Epithelial cell of prostate (primary cell): ENCODE data around the gene CACNA1H.

Experiments
- DNase-seq: peaks from one replicate; pipeline ENCODE4 v3.0.0-alpha.2; 2011; ENCODE audit warnings: low read depth, low spot score
- H3K27ac ChIP-seq: fragments of 450-650 bp; 2 replicates; pipeline ENCODE4 v1.5.1; 2017; ENCODE audit warnings: mild to moderate bottlenecking

CACNA1H gene

DNA sequence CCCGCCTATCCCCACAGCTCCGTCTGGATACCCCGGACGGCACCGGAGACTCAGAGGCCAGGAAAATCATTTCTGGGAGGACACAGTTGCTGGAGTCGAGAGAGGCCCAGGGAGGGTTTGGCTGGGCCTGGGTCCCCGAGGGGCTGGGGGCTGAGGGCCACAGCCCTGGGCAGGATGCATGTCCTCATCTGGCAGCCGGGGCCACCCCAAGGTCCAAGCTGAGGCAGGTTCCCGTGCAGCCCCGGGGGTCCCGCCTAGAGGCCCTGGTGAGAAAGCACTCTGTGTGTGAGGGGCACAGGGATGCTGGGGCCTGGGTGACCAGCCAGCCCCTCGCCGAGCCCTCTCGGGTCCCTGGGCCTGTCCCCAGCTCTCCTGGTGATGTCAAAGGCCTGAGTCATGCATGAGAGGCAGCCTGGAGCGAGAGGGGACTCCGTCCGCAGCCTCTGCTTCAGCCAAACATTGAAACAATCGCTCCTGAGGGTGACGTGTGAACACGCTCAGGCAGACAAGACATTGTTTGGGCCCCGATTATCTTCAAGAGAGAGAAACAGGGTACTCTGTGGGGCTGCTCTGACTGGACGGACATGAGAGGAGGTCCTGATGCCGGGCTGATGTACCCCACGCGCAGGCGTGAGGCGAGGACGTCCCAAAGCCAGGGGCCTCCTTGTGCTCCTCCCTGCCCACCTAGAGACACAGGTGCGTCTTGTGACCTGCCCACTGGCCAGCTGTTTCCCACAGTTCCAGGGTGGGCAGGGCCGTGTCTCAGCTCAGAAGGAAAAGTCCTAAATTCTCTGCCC, 31.1 kb upstream of the CACNA1H start:
- no peak for DNase-seq
- no peak overlapping the region for H3K27ac ChIP-seq

DNA sequence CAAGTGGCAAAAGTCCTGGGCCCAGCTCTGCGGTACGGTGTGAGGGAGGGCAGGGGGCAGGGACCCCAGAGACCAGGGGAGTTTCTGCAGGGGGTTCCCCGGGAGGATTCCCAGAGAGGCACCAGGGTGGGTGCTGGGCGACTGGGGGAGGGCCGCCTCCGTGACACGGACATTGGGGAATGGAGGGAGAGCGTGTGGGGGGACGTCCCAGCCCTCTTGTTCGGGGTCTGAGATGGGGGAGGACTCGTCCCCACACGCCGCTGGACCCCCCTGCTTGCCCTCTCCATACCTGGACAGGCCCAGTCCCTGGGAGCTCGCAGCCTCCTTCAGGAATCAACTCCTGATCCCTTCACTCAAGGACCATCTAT, 30.5 kb upstream of the CACNA1H start:
- DNase-seq: no peak

GRCh38 chr16:1123525-1124230, 29.2 kb upstream of the CACNA1H start:
- H3K27ac ChIP-seq: no peak overlapping the region
- no peak for DNase-seq

More for the DNA sequence above, 30.5 kb upstream of the CACNA1H start:
- no peak overlapping the region for H3K27ac ChIP-seq

DNA sequence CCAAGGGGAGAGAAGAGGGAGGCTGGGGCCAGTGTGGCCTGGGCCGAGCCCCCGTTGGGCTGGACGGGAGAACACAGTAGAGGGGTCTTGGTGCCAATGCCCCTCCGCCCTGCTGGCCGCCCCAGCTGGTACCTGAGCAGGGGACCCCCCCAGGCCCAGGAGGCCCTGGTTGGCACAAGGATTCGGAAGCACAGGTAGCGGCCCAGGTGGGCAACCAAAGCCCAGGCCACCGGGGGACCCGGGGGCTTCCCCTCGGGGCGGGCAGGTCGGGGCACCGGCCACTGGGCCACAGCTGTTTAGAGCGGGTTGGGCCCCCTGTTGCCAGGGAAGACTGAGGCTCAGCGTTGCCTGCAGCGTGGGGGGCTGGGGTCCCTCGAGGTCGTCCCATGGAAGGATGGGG, 28.6 kb upstream of the CACNA1H start:
- no peak overlapping the region for H3K27ac ChIP-seq
- no peak for DNase-seq

DNA sequence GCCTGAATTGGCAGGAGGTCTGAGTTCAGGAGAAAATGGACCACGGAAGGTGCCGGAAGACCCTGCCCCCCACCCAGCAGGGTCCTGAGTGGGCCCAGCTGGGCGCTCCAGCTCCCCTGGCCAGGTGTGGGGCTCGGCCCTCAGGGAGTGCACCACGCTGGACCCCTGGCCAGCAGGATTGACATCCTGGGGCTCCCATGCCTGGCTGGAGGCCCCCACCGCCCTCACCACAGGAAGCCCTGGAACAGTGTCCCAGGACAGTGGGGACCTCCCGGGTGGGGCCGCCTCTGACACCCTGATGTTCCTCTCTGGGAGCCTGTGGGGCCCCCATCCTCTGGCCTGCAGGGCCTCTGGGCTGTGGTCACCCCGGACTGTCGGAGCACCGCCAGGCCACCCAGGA, 28.1 kb upstream of the CACNA1H start:
- H3K27ac ChIP-seq: no peak overlapping the region
- no peak for DNase-seq

GRCh38 chr16:1125471-1125870, 27.4 kb upstream of the CACNA1H start:
- no peak for DNase-seq
- H3K27ac ChIP-seq: no peak overlapping the region

DNA sequence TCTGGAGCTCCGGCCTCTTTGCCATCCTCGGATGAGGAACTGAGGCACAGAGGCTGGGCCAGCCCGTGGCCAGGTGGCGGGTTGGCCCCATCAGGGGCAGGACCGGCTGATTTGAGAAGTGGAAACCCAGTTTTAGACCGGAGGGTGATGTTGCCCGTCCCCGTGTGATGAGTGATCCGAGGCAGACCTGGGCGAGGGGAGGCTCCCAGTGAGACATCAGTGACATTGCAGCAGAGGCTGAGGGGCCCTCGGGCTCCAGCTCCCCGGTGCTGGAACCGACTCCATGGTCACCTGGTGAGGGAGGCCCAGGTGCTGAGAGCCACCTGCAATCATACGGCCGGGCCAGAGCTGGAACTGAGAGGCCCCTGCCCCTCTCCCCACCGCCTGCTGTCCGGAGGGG, 26.9 kb upstream of the CACNA1H start:
- DNase-seq: no peak
- no peak overlapping the region for H3K27ac ChIP-seq

- DNase-seq: no peak
Measured at GRCh38 chr16:1126586-1126985, 26.3 kb upstream of the CACNA1H start.

GRCh38 chr16:1127101-1127500, 25.8 kb upstream of the CACNA1H start:
- no peak for DNase-seq
- no peak overlapping the region for H3K27ac ChIP-seq

More at GRCh38 chr16:1126586-1126985, 26.3 kb upstream of the CACNA1H start:
- no peak overlapping the region for H3K27ac ChIP-seq

GRCh38 chr16:1127971-1128715, 24.8 kb upstream of the CACNA1H start:
- H3K27ac ChIP-seq: no peak overlapping the region
- DNase-seq: no peak

DNA sequence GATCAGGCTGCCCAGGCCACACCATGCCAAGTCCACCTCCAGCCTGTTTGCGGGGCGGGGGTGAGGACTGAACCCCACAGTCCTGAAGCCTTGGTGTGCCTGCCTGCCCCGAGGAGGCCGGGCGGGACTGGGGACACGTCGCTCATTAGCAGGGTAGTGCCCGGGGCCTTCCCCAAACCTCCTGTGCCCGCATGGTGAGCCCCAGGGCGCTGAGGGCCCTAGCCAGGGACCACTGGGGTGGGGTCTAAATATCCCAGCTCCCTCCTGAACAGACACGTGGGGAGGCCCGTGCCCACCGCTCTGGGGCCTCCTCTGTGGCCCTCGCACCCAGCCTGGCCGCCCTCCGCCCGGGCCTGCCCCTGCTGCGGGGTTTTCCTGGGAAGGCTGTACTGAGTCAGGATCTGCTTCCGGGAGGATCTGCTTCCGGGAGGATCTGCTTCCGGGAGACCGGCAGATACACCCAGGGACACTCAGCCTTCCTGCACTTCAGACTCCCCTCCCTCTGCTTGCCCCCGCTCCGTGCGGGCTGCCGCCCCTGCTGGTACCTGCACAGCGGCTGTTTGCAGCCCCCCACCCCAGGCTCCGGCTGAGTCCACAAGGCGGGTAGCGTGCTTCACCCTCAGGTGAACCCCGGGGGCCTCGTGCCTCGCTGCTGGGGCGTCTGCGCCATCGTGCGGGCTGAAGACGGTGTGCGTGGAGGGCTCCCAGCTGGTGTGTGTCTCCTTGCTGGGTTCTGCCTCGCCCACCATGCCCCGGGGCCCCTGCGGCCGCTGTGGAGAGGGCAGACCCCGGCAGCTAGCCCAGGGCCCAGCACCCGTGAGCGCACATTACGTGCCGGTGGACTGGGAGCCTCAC, 23.6 kb upstream of the CACNA1H start:
- DNase-seq: no peak
- H3K27ac ChIP-seq: no peak overlapping the region

DNA sequence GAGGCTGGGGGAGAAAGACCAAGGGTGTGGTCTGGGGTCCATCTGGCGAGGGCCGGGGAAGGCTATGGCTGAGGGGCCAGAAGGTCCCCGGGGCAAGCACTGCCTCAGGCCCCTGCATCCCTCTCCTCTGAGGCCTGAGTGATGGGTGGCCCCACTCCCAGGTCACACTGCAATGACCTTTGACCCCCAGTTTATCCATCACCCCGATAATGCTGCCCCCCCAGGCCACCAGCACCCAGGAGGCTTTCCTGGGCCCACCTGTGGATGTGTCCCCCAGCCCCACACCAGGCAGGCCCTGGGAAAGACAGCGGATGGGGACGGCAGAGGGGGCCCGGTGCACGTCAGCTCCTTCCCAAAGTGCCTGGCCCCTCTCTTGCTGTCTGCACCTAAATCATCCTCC, 22.5 kb upstream of the CACNA1H start:
- H3K27ac ChIP-seq: no peak overlapping the region
- DNase-seq: no peak

GRCh38 chr16:1131378-1131994, 21.4 kb upstream of the CACNA1H start:
- no peak overlapping the region for H3K27ac ChIP-seq
- no peak for DNase-seq

DNA sequence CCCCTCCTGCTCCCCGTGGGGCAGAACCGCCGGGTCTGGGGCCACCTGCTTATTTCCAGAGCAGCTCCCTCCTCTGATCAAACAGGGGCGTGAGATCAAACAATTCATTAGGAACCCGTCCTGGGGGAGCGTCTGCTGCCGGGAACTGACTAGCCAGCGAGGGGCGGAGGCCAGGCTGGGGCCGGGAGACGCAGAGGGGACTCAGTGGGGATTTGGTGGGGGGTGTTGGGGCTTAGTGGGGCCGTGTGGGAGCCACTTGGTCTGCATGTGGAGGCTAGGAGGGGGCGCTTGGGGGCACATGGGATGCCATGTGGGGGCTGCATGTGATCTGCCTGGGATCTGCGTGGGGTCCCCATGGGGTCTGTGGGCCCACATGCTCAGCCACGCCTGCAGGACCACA, 20.5 kb upstream of the CACNA1H start:
- no peak for DNase-seq
- H3K27ac ChIP-seq: no peak overlapping the region

DNA sequence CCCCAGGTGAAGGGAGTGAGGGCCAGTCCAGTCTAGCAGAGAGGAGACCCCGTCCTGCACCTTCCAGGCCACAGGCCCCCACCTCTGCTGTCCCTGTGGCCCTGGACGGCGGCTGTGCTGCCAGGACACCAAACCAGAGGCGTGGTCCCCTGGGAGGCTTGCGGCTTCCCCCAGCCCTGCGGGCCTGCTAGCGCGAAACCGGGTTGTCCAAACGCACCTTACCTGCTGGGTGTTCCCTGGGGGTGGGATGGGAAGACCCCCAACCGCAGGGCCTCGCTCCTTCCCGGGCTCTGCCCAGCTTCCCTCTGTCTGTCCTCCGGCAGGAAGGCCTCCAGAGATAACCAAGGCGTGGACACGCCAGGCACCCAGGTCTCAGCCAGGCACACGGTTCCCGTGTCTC, 19.6 kb upstream of the CACNA1H start:
- no peak overlapping the region for H3K27ac ChIP-seq
- DNase-seq: no peak

DNA sequence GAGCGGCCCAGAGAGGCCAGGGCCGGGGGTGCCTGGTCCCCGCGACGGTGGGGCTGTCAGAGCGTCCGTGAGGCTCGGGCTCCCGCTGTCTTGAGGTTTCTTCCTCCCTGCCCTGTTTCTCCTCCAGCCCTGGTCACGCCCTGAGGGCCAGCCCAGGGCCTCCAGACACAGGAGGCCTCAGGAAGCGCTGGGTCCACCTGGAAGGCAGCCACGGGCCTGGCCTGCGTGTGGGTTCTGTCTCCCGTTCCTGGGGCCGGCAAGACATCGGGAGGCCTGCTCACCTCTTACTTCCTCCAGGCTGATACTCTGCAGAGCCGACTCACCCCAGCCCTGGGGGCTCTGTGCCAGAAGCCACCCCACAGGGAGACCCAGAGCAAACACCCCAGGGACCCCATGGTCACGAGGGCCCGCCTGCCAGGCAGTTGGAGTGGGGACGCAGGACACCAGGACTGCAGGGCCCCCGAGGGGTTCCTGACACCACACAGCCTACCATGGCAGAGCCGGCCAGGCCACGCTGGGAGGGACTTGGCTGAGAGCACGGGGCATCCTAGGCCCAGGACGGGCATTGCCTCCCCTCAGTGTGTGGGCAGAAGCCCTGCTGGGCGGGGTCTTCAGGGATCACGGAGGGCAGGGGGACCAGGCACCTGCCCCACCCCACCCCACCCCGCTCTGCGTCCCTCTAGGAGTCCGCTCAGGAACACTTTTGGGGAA, 18.9 kb upstream of the CACNA1H start:
- no peak for DNase-seq
- no peak overlapping the region for H3K27ac ChIP-seq

GRCh38 chr16:1134776-1135458, 18.0 kb upstream of the CACNA1H start:
- DNase-seq: no peak
- H3K27ac ChIP-seq: no peak overlapping the region

DNA sequence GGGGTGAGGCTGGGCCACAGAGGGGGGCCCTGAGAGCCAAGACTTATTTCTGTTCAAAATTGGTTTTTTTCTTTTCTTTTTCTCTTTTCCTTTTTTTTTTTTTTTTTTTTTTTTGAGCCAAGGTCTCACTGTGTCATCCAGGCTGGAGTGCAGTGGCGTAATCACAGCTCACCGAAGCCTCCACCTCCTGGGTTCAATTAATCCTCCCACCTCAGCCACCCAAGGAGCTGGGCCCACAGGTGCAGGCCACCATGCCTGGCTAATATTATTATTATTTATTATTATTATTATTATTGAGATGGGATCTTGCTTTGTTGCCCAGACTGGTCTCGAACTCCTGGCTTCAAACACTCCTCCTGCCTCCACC, 17.5 kb upstream of the CACNA1H start:
- DNase-seq: no peak
- H3K27ac ChIP-seq: no peak overlapping the region

- H3K27ac ChIP-seq: no peak overlapping the region
- DNase-seq: no peak
Measured at GRCh38 chr16:1137604-1138003, 15.3 kb upstream of the CACNA1H start.
